ENCODE results near the gene MACF1. TPM values are rescaled to one million over a fixed set of nuclear protein-coding genes. Genes with fewer than 3 reads are reported as not detected.

Gene MACF1
- total RNA-seq, 1 experiment from 2014 or later = 211 TPM

- no peak for DNase-seq (ENCODE audit: low read depth in 1 of 2, low spot score in 2 of 2)
- Histone ChIP-seq H3K36me3 (no peaks in the 10 kb centered on the region), H3K9me3 (replicated peaks) (no peaks in the 10 kb centered on the region), H3K4me3 (no peak overlapping the region), H3K4me1 (replicated peaks) (peaks cover 18% of the 10 kb centered on the region), H3K27me3 (replicated peaks) (no peaks in the 10 kb centered on the region), H3K27ac (no peak overlapping the region)
Measured at GRCh38 chr1:39170731-39171667, 33.5 kb upstream of the MACF1 start.

DNA sequence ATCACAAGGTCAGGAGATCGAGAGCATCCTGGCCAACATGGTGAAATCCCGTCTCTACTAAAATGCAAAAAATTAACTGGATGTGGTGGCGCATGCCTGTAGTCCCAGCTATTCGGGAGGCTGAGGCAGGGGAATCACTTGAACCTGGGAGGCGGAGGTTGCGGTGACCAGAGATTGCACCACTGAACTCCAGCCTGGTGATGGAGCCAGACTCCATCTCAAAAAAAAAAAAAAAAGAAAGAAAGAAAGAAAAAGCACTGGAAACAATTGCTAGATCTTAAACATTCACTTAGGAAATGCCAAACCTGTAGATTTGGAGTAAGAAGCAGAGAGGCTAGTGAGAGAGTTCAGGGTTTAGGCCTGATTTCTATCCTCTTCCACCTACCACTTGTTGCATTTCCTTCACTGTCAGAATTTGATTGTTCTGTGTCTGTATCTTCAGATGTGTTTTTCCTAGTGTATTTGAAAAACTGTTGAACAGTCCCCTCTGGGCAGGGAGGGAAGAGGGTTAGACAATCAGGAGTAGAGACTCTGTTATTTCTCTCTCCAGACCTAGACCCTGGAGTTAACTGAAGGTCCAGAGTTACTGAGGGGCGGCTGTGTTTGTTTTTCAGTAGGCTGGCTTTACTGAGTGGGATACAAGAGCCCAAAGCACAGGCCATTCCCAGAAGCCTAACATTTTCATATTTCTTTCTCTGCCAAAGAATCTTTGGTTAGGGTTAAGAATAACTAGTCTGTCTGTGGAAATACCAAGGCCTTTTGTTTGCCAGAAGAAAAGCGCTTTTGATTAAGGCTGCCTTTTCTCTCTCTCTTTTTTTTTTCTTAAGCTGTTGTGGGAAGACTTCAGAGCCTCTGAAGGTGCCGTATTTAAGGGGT, 31.1 kb upstream of the MACF1 start:
- Histone ChIP-seq H3K4me1 (replicated peaks) (peaks cover 38% of the 10 kb centered on the region), H3K27me3 (replicated peaks) (no peaks in the 10 kb centered on the region), H3K36me3 (no peaks in the 10 kb centered on the region), H3K27ac (no peak overlapping the region), H3K4me3 (no peak overlapping the region), H3K9me3 (replicated peaks) (no peaks in the 10 kb centered on the region)
- no peak for DNase-seq (ENCODE audit: low read depth in 1 of 2, low spot score in 2 of 2)

- DNase-seq (ENCODE audit: low read depth in 1 of 2, low spot score in 2 of 2) = no peak
- Histone ChIP-seq H3K4me3 (no peak overlapping the region), H3K27me3 (replicated peaks) (no peaks in the 10 kb centered on the region), H3K4me1 (replicated peaks) (peaks cover 45% of the 10 kb centered on the region), H3K36me3 (no peaks in the 10 kb centered on the region), H3K9me3 (replicated peaks) (no peaks in the 10 kb centered on the region), H3K27ac (no peak overlapping the region)
Measured at GRCh38 chr1:39173995-39174380, 30.5 kb upstream of the MACF1 start.

DNA sequence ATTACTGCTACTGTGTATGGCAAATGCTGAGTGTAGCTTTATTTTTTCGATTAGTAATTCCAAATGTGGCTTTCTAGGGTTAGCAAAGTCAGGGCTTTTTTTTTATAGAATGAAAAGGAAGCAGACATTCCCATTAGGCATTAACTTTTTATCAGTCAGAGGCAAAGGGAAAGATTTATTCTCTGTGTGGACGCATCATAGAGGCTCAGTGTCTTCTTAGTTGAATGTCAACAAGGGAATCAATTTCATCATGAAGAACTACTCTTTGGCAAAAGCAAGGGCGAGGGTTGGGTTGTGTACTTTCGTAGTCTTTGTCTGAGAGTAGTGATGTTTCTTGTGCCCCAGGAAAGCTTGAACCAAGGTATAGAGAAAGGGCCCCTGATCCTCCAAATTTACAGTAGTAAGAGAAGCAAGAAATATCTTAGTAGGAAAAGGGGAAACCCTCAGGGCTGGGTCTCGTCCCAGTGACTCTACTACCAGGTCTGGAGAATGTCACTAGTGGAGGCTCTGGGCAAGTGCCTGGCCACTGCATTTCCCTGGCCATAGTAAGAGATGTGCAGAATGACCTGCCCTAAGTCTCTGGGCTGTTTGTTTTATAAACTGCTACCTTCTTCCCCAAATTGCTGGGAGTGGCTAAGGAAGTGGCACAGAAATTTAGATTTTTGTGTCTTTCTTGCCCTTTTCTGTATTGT, 30.0 kb upstream of the MACF1 start:
- no peaks in the 10 kb centered on the region for H3K9me3 ChIP-seq (replicated peaks)
- H3K27ac ChIP-seq = no peak overlapping the region
- H3K4me3 ChIP-seq = no peak overlapping the region
- DNase-seq (ENCODE audit: low read depth in 1 of 2, low spot score in 2 of 2) = no peak
- H3K4me1 ChIP-seq (replicated peaks) = peaks cover 50% of the 10 kb centered on the region
- no peaks in the 10 kb centered on the region for H3K36me3 ChIP-seq
- no peaks in the 10 kb centered on the region for H3K27me3 ChIP-seq (replicated peaks)

DNA sequence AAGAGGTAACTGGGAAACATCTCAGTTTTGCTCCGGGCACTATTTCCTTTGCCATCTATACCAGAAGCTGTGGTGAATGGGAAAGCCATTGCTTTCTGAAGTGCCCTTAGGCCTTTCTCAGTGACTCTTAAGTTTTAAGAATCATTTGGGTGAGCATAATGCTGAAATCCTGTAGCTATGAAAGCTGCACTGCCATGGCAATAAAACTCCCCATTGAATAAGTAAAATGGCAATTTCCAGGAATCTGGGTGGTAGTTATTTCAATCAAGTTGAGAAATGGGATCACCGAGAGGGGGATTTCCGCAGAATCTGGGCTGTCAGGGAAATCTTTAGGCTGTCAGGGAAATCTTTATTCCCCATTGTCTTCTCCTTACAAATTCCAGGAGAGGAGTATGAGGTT, 26.8 kb upstream of the MACF1 start:
- H3K27me3 ChIP-seq (replicated peaks) = no peaks in the 10 kb centered on the region
- H3K36me3 ChIP-seq = no peaks in the 10 kb centered on the region; the same call in 1 of the 2 replicates
- H3K4me3 ChIP-seq = no peak overlapping the region
- peak in 1 of 2 experiments; percentile 37 for DNase-seq (ENCODE audit: low read depth in 1 of 2, low spot score in 2 of 2)
- no peaks in the 10 kb centered on the region for H3K9me3 ChIP-seq (replicated peaks)
- H3K27ac ChIP-seq = peak overlapping the region; percentile 77
- H3K4me1 ChIP-seq (replicated peaks) = peaks cover 54% of the 10 kb centered on the region

DNA sequence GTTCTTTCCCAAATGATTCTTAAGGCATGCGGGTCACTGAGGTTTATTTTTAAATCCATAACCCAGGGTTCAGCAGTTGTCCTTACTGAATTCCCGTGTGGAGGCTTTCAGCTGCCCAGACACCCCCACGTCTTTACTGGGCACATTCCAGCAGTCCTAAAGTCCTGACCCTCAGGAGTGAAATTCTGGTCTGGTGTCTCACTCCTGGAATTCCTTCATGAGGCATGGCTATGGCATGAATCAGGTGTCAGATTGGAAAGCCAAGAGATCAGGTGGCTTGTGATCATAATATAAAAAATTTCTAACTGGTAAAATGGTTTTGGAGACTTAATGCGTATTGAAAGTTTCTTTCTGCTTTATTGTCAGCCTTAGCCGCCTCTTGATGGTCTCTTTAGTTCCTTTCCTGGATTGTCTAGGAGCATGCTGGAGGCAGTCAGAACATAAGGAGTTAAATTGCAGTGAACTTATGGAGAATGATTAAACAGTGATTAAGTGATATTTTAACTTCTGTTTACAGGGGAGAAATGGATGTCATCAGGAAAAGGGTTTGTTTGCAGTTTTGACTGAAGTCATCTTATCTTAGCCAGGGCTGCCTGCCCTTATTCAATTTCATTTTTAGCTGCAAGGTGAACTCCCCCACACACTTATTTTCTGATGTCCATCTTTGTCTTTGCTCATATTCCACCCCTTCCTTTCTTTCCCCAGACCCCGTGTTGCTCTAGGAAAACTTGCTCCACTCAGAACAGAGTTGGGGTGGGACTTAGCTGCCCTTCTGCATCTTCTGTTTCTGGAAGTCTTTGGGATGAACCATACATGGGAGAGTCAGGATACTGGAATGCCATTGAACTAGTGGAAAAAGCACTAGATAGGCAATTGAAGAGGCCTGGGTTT, 25.7 kb upstream of the MACF1 start:
- Histone ChIP-seq H3K36me3 (no peaks in the 10 kb centered on the region; the same call in 1 of the 2 replicates), H3K4me1 (replicated peaks) (peaks cover 58% of the 10 kb centered on the region), H3K27ac (peak overlapping the region; percentile 77), H3K4me3 (no peak overlapping the region), H3K27me3 (replicated peaks) (no peaks in the 10 kb centered on the region), H3K9me3 (replicated peaks) (no peaks in the 10 kb centered on the region)
- DNase-seq (ENCODE audit: low read depth in 1 of 2, low spot score in 2 of 2) = peak; percentile 59 to 73

DNA sequence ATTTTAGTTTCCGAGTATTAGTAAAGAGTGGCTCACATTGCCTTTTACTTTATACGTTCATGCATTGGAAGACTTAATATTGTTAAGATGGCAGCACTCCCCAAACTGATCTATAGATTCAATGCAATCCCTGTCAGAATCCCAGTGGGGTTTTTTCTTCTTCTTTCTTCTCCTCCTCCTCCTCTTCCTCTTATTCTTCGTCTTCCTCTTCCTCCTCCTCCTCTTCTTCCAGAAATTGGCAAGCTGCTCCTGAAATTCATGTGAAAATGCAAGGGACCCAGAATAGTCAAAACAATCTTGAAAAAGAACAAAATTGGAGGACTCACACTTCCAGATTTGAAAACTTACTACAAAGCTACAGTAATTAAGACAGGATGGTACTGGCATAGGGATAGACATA, 23.2 kb upstream of the MACF1 start:
- Histone ChIP-seq H3K9me3 (replicated peaks) (no peaks in the 10 kb centered on the region), H3K27me3 (replicated peaks) (no peaks in the 10 kb centered on the region), H3K4me3 (no peak overlapping the region), H3K4me1 (replicated peaks) (peaks cover 70% of the 10 kb centered on the region), H3K27ac (no peak overlapping the region), H3K36me3 (no peaks in the 10 kb centered on the region; the same call in 1 of the 2 replicates)
- no peak for DNase-seq (ENCODE audit: low read depth in 1 of 2, low spot score in 2 of 2)

DNA sequence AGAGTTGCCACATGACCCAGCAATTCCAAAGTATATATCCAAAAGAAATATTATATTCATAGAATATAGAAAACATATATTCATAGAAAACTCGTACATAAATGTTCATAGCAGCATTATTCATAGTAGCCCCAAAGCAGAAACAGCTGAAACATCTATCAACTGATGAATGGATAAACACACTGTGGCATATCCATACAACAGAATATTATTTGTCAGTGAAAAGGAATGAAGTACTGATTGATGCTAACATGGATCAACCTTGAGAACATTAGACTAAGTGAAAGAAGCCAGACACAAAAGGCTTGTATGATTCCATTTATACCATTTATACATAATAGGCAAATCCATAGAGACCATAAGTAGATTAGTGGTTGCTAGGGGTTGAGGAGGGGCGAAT, 21.7 kb upstream of the MACF1 start:
- Histone ChIP-seq H3K4me1 (replicated peaks) (peaks cover 58% of the 10 kb centered on the region), H3K36me3 (no peaks in the 10 kb centered on the region; the same call in 1 of the 2 replicates), H3K9me3 (replicated peaks) (no peaks in the 10 kb centered on the region), H3K27me3 (replicated peaks) (no peaks in the 10 kb centered on the region), H3K4me3 (no peak overlapping the region), H3K27ac (no peak overlapping the region)
- DNase-seq (ENCODE audit: low read depth in 1 of 2, low spot score in 2 of 2) = no peak

DNA sequence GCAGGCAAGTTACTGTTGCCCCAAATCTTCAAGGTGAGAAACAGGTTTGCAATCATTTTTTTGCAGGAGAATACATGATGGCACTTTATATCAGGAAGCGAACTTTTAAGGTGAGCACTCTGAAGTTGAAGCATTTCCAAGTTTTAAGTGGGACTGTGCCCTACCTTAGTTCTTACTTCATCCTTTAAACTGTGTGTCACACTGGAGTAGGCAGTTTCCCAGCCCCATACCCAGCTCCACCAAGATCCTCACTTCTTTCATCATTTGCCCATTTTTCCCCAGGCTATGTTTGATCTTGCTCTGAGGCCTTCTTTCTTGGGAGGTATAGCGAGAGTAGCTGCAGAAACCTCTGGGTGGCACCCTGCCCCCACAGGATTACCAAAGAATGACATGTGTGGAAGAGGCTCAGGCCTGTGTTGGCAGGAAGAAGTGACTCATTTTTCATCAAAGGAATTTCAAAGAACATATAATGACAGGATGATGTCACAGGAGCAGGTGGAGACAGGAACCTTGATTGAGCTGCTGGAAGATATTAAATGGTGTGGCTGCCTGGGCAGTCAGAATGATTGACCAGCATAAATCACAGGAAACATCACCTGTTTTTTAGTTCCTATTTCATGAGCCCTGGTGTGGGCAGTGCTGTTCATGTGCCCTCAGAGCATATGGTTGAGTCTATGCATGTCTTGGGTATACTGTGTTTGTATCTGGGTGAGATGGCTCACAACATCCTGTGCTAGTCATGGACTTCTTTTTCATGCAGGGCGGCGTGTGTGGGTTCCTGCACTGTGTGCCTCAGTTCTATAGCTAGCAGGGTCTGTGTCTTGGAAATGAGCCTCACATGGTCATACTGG, 20.8 kb upstream of the MACF1 start:
- Histone ChIP-seq H3K36me3 (no peaks in the 10 kb centered on the region; the same call in 1 of the 2 replicates), H3K27ac (peak overlapping the region; percentile 21), H3K27me3 (replicated peaks) (no peaks in the 10 kb centered on the region), H3K4me1 (replicated peaks) (peaks cover 49% of the 10 kb centered on the region), H3K4me3 (no peak overlapping the region), H3K9me3 (replicated peaks) (no peaks in the 10 kb centered on the region)
- peak; percentile 84 to 90 for DNase-seq (ENCODE audit: low read depth in 1 of 2, low spot score in 2 of 2)

DNA sequence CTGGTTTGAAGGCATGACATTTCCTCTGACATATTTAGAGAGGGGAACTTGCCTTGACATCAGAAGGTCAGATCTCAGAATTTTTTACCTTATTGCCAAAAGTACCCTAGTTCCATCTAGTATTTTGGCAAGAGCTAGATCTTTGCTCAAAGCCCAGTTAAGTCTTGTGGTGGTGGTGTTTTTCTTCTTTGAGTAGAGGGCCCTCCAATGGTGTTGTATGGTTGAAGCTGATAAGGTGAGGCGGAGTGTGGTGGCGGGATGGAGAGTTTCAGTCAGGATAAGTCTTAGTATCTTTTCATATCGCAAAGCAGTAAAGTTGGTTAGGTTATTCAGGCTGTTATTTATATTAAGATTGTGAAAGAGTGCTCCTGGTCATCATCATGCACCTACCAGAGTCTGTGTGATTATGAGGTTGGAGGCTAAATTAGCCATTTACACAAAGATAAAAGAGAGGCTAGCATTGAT, 20.1 kb upstream of the MACF1 start:
- H3K27me3 ChIP-seq (replicated peaks) = no peaks in the 10 kb centered on the region
- H3K36me3 ChIP-seq = no peaks in the 10 kb centered on the region; the same call in 1 of the 2 replicates
- no peak overlapping the region for H3K4me3 ChIP-seq
- H3K9me3 ChIP-seq (replicated peaks) = no peaks in the 10 kb centered on the region
- no peak for DNase-seq (ENCODE audit: low read depth in 1 of 2, low spot score in 2 of 2)
- peak overlapping the region; percentile 21; the same call in 1 of the 2 replicates for H3K27ac ChIP-seq
- H3K4me1 ChIP-seq (replicated peaks) = peaks cover 48% of the 10 kb centered on the region

DNA sequence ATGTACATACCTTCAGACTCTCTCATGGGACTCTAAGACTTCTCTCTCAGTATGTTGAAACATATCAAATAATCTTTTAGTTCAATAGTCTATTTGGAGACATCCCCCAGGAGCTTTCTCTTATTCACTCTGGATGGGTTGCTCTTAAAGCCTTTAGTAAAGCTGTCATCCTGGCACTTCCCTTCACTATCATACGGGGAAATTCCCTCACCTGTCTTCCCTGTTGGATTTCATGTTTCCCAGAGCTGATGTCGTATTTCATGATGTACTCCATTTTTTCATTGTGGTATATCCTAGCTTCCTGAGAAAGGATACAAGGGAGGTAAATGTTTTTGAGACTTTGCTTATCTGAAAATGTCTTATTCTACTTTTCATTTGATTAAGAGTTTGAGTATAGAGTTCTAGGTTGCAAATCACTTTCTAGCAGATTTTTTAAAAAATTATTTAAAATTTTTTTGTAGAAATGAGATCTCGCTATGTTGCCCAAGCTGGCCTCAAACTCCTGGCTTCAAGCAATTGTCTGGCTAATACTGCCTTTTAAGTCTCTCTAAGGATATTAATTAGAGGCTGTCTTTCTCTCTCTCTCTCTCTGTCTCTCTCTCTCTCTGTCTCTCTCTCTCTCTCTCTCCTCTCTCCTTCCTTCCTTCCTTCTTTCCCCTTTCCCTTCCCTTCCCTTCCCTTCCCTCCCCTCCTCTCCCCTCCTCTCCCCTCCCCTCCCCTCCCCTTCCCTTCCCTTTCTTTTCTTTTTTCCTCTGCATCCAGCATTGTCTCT, 17.0 kb upstream of the MACF1 start:
- Histone ChIP-seq H3K9me3 (replicated peaks) (no peaks in the 10 kb centered on the region), H3K27ac (no peak overlapping the region), H3K4me1 (replicated peaks) (peaks cover 70% of the 10 kb centered on the region), H3K4me3 (no peak overlapping the region), H3K36me3 (no peaks in the 10 kb centered on the region), H3K27me3 (replicated peaks) (no peaks in the 10 kb centered on the region)
- no peak for DNase-seq (ENCODE audit: low read depth in 1 of 2, low spot score in 2 of 2)
